Measurements from ENCODE around the gene ZFAND3. TPM values are rescaled to one million over a fixed set of nuclear protein-coding genes. Genes with fewer than 3 reads are reported as not detected.
A peak's percentile ranks its signal among the peaks of the same experiment; 100 is the strongest.
"Not testable (repeated sequence)": the region's sequence is repeated elsewhere in the genome, so short reads cannot be mapped to it uniquely, and the experiment has no call there.

ZFAND3 gene
- total and polyA plus RNA-seq, 3 donors from 2014 or later = 104 to 329 (median 109) TPM

DNA sequence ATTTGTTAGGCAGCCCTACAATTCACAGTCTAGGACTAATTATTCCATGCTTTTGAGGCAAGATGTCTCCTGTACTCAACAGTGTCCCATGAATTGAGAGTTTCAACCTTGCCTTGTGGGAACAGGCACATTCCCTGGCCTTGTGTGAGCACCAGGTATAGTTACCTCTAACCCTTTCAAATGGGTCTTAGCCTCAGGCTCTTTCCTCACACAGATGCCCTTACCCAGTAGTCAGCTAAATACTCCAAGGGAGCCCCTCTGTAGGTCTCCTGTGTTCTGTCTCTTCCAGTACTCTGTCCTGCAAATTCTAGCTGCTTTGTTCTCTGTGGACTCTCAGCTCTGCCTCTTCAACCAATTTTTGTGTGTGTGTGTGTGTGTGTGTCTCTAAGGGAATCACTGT lies 135.3 kb downstream of the ZFAND3 start:
- no peak overlapping the region for H3K4me3 ChIP-seq
- no peak overlapping the region for H3K27ac ChIP-seq
- TF ChIP-seq, protein P1, sequence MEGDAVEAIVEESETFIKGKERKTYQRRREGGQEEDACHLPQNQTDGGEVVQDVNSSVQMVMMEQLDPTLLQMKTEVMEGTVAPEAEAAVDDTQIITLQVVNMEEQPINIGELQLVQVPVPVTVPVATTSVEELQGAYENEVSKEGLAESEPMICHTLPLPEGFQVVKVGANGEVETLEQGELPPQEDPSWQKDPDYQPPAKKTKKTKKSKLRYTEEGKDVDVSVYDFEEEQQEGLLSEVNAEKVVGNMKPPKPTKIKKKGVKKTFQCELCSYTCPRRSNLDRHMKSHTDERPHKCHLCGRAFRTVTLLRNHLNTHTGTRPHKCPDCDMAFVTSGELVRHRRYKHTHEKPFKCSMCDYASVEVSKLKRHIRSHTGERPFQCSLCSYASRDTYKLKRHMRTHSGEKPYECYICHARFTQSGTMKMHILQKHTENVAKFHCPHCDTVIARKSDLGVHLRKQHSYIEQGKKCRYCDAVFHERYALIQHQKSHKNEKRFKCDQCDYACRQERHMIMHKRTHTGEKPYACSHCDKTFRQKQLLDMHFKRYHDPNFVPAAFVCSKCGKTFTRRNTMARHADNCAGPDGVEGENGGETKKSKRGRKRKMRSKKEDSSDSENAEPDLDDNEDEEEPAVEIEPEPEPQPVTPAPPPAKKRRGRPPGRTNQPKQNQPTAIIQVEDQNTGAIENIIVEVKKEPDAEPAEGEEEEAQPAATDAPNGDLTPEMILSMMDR (IDR thresholded peaks at IDR 0.05) = no peak
- no peak for TF ChIP-seq POLR2A (IDR thresholded peaks at IDR 0.05)
- DNase-seq = no peak
- intact Hi-C loops (cut with DNase I; ENCODE audit: low total_unique reads) = no loop called here
- H3K9me3 ChIP-seq = no peaks in the 10 kb centered on the region
- H3K27me3 ChIP-seq = no peaks in the 10 kb centered on the region
- H3K4me1 ChIP-seq = peaks cover 4% of the 10 kb centered on the region
- H3K36me3 ChIP-seq (ENCODE audit: low read depth, missing control alignments) = no peaks in the 10 kb centered on the region

DNA sequence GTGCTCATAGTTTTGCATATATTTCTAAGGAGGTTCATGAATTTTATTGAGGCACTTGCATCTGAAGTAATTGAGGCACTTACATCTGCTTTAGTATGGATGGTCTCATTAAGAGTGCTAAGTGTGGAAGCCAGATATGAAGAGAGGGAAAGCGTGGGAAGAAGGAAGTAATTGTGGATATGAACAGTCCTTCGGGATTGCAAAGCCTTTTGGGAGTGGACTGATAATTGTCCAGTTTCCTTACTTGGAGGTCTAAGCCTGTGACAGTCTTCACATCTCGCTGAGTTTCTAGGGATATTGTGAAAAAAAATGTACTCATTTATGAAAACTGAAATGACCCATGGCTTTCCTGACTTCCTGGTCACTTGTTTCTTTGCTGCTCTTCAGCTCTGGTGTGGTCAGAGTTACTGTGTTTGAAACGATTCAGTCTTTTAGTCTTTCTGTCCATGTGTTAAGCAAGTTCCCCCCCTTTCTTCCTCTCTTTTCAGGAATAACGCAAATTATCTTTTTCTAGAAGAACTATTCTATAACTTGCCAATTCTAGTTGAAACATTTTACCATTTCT lies 137.3 kb downstream of the ZFAND3 start:
- WGBS, 2 donors = 43 to 57% methylated on average over 5 of the region's 5 CpGs
- intact Hi-C loops (cut with DNase I; ENCODE audit: low total_unique reads) = no loop called here
- Histone ChIP-seq H3K27ac (no peak overlapping the region), H3K36me3 (ENCODE audit: low read depth, missing control alignments) (no peaks in the 10 kb centered on the region), H3K4me3 (no peak overlapping the region), H3K9me3 (no peaks in the 10 kb centered on the region), H3K27me3 (no peaks in the 10 kb centered on the region), H3K4me1 (peaks cover 4% of the 10 kb centered on the region)
- no peak for TF ChIP-seq POLR2A (IDR thresholded peaks at IDR 0.05)
- no peak for DNase-seq

DNA sequence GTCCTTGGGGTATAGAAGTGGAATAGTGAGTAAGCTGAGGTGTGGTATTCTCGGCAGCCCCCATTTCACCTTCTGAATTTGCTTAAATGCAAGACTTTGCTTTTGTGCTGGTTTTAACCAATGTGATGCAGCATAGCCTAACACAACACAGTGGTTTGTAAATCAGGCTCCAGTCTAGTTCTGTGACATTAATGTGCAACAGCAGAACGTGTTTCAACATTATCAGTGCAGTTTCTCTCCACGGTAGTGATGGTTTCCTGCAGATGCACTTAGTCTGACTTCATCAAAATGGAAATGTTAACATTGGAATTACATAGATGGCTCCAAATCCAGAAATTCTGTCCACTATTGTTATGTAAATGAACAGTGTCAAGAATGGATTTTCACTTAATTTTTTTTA lies 139.5 kb downstream of the ZFAND3 start:
- 75 to 77% methylated on average over 3 of the region's 3 CpGs for WGBS, 2 donors
- no peaks in the 10 kb centered on the region for H3K27me3 ChIP-seq
- H3K36me3 ChIP-seq (ENCODE audit: low read depth, missing control alignments) = no peaks in the 10 kb centered on the region
- H3K27ac ChIP-seq = no peak overlapping the region
- H3K9me3 ChIP-seq = no peaks in the 10 kb centered on the region
- H3K4me3 ChIP-seq = no peak overlapping the region
- intact Hi-C loops (cut with DNase I; ENCODE audit: low total_unique reads) = no loop called here
- TF ChIP-seq POLR2A (IDR thresholded peaks at IDR 0.05) = no peak
- TF ChIP-seq, protein P1 (IDR thresholded peaks at IDR 0.05) = no peak
- DNase-seq = no peak
- H3K4me1 ChIP-seq = peaks cover 4% of the 10 kb centered on the region

DNA sequence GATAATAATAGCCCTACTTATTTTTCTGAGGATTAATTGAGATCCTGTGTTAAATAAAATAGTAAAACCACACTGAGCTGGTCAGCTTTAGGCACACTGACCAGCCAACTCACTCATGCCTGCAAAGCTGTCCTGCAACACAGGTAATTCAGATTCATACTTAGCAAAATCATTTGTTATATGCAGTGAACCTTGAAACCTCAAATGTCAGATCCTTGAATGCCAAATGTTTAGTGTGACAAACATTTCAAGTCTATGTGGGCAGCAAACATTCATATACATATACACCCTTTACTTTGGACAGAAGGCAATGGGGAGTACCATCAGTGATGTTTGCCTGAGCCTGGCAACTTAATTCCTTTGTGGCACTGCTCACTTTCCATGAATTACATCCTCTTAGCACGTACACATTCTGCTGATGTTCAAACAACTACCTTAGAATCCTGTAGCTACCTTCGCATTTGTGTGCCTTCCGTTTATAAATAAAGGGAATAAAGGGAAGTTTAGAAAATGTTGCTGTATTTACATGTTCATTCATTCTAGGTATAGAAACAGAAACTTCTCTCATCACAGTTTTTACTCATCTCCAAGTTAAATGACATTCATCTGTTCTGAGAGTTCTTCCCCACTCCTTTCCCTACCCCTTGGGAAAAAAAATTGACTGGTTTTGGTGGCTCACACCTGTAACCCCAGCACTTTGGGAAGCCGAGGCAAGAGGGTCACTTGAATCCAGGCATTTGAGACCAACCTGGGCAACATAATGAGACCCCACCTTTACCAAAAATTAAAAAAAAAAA lies 140.8 kb downstream of the ZFAND3 start:
- no peaks in the 10 kb centered on the region for H3K27me3 ChIP-seq
- WGBS, 2 donors = 95 to 96% methylated on average over 4 of the region's 4 CpGs
- H3K4me3 ChIP-seq = no peak overlapping the region
- H3K27ac ChIP-seq = no peak overlapping the region
- no peak for DNase-seq
- intact Hi-C loops (cut with DNase I; ENCODE audit: low total_unique reads) = no loop called here
- H3K36me3 ChIP-seq (ENCODE audit: low read depth, missing control alignments) = no peaks in the 10 kb centered on the region
- no peaks in the 10 kb centered on the region for H3K9me3 ChIP-seq
- H3K4me1 ChIP-seq = peaks cover 4% of the 10 kb centered on the region
- TF ChIP-seq, protein P1 (IDR thresholded peaks at IDR 0.05) = no peak
- no peak for TF ChIP-seq POLR2A (IDR thresholded peaks at IDR 0.05)

DNA sequence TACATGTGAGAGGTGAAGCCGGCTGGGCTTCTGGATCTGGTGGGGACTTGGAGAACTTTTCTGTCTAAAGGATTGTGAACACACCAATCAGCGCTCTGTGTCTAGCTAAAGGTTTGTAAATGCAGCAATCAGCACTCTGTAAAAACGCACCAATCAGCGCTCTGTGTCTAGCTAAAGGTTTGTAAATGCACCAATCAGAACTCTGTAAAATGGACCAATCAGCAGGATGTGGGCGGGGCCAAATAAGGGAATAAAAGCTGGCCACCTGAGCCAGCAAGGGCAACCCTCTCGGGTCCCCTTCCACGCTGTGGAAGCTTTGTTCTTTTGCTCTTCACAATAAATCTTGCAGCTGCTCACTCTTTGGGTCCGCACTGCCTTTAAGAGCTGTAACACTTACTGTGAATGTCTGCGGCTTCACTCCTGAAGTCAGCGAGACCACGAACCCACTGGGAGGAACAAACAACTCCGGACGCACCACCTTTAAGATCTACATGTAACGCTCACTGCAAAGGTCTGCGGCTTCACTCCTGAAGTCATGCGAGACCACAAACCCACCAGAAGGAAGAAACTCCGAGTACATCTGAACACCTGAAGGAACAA lies 143.1 kb downstream of the ZFAND3 start:
- WGBS, 2 donors = 84 to 86% methylated on average over 16 to 17 of the region's 17 CpGs
- H3K27me3 ChIP-seq; H3K9me3 ChIP-seq; H3K36me3 ChIP-seq (ENCODE audit: low read depth, missing control alignments); intact Hi-C loops (cut with DNase I; ENCODE audit: low total_unique reads); H3K27ac ChIP-seq; H3K4me3 ChIP-seq; H3K4me1 ChIP-seq: not testable (repeated sequence)
- peak; percentile 48 for DNase-seq

Data from testis (tissue), 3 donors.